Uterus (tissue), 2 donors: ENCODE results near the gene SOD2.
"Not testable (repeated sequence)": the region's sequence is repeated elsewhere in the genome, so short reads cannot be mapped to it uniquely, and the experiment has no call there.

Source experiments
- CTCF ChIP-seq, 4 experiments: fragments of 200-600 bp in 2 of 4; fragments of 450-650 bp in 2 of 4; sonication (generic) in 2 of 4; IDR thresholded peaks; one replicate each; pipeline ENCODE4 v1.5.1; 2016 to 2019; ENCODE audit warnings: antibody characterized with exemption in 4 of 4, mild to moderate bottlenecking in 2 of 4, moderate library complexity in 1 of 4
- POLR2A ChIP-seq, 2 donors: fragments of 450-650 bp; IDR thresholded peaks; one replicate each; pipeline ENCODE4 v1.6.1; 2016; ENCODE audit warnings: antibody characterized with exemption in 2 of 2, mild to moderate bottlenecking in 1 of 2, moderate library complexity in 1 of 2

- not testable (repeated sequence) for TF ChIP-seq POLR2A, CTCF (IDR thresholded peaks at IDR 0.05)
Measured at GRCh38 chr6:159676236-159676635, 16.8 kb downstream of the SOD2 start.
